Spleen (tissue), 11 donors: ENCODE measurements around the gene GPR157. TPM values are rescaled to one million over a fixed set of nuclear protein-coding genes. Genes with fewer than 3 reads are reported as not detected.
A peak's percentile ranks its signal among the peaks of the same experiment; 100 is the strongest.

Source experiments
- DNase-seq: peaks from one replicate; pipeline ENCODE4 v3.0.0-alpha.2; 2020
- H3K27ac ChIP-seq, 8 donors: fragments of 200-600 bp; sonication (generic) in 7 of 8; 1 replicate in 4 of 8; 2 replicates in 4 of 8; pipeline versions ENCODE4 v1.5.0 to v1.8.0; 2016 to 2021; ENCODE audit warnings: inconsistent platforms in 4 of 8, mild to moderate bottlenecking in 4 of 8, moderate library complexity in 1 of 8
- H3K27me3 ChIP-seq, 7 donors: fragments of 200-600 bp; sonication (generic) in 6 of 7; replicated peaks in 1 of 7; 1 replicate in 4 of 7; 2 replicates in 3 of 7; pipeline versions ENCODE4 v1.5.0 to v1.8.0; 2016 to 2021; ENCODE audit warnings: inconsistent platforms in 3 of 7, mild to moderate bottlenecking in 1 of 7
- H3K36me3 ChIP-seq, 6 donors: fragments of 200-600 bp; sonication (generic) in 5 of 6; 1 replicate in 4 of 6; 2 replicates in 2 of 6; pipeline versions ENCODE4 v1.5.0 to v1.8.0; 2016 to 2021; ENCODE audit warnings: inconsistent platforms in 2 of 6
- H3K4me1 ChIP-seq, 6 donors: fragments of 200-600 bp; sonication (generic) in 5 of 6; 1 replicate in 3 of 6; 2 replicates in 3 of 6; pipeline versions ENCODE4 v1.5.0 to v1.8.0; 2016 to 2021; ENCODE audit warnings: inconsistent platforms in 3 of 6
- H3K4me3 ChIP-seq, 8 donors: fragments of 200-600 bp; sonication (generic) in 7 of 8; 1 replicate in 4 of 8; 2 replicates in 4 of 8; pipeline versions ENCODE4 v1.5.0 to v1.8.0; 2016 to 2021; ENCODE audit warnings: inconsistent platforms in 4 of 8, mild to moderate bottlenecking in 4 of 8, moderate library complexity in 2 of 8
- H3K9me3 ChIP-seq, 8 donors: fragments of 200-600 bp; sonication (generic) in 7 of 8; 1 replicate in 4 of 8; 2 replicates in 4 of 8; pipeline versions ENCODE4 v1.5.0 to v1.8.0; 2016 to 2021; ENCODE audit warnings: inconsistent platforms in 4 of 8
- POLR2A ChIP-seq, 3 donors: fragments of 450-650 bp; IDR thresholded peaks; one replicate each; pipeline ENCODE4 v1.5.1; 2017; ENCODE audit warnings: antibody characterized with exemption in 3 of 3, mild to moderate bottlenecking in 1 of 3
- POLR2AphosphoS5 ChIP-seq, 3 donors: sonication (generic); formaldehyde crosslinking; IDR thresholded peaks; one replicate each; pipeline ENCODE4 v1.5.1; 2017; ENCODE audit warnings: antibody characterized with exemption in 3 of 3
- WGBS, 5 donors: extraction: QIAGEN DNeasy Blood & Tissue Kit in 3 of 5; methylation state at CpG; one replicate each; pipeline versions ENCODE4 v1.1.5 to v1.1.7; 2013 to 2018; 5-methylcytosine and 5-hydroxymethylcytosine counted together
- intact Hi-C: fragments of 100-400 bp; cut with DNase I; formaldehyde crosslinking; loops from one replicate; pipeline ENCODE4 v1.15.0; 2023; ENCODE audit warnings: low total_unique reads
- polyA plus RNA-seq, 3 donors: library from polyadenylated mRNA; stranded (reverse); fragments of 200-250 nt; gene quantifications; one replicate each; pipeline ENCODE4 v1.2.1, GENCODE V29; 2013
- total RNA-seq, 7 donors: library from RNA; depleted of rRNA in 3 of 7; stranded (reverse); fragments of >200 nt in 3 of 7; fragmentation: NEBNext Ultra II Directional in 4 of 7; extraction: Animal tissue kit (Norgen Biotek cat#: 25700) in 4 of 7; gene quantifications; one replicate each; pipeline versions ENCODE4 v1.1.0 to v1.2.1, GENCODE V29; 2016 to 2021
- TF ChIP-seq, protein P1 (sequence below), 11 experiments: fragments of 200-600 bp in 7 of 11; fragments of 450-650 bp in 4 of 11; sonication (generic) in 4 of 11; IDR thresholded peaks in 8 of 11; conservative IDR thresholded peaks in 3 of 11; 1 replicate in 7 of 11; 2 replicates in 4 of 11; pipeline versions ENCODE4 v1.4.0 to v1.8.0; 2016 to 2021; ENCODE audit warnings: antibody characterized with exemption in 11 of 11, inconsistent platforms in 4 of 11, mild to moderate bottlenecking in 1 of 11
- donor health status: healthy with polysubstance abuse.
- donor health status: DM: no; HTN: no; CAD: no; lungs with moderate emphysema.
- donor health status: DM: no; HTN: no; CAD: no.
- donor health status: Bipolar disorder and iron deficiency.
- donor health status: healthy.
- donor health status: DM: no; HTN: no; CAD: no.
- donor health status: DM: yes; HTN: yes; CAD: no.

Gene GPR157
- total and polyA plus RNA-seq, 10 donors = 1.2 to 10.5 (median 6.8) TPM

DNA sequence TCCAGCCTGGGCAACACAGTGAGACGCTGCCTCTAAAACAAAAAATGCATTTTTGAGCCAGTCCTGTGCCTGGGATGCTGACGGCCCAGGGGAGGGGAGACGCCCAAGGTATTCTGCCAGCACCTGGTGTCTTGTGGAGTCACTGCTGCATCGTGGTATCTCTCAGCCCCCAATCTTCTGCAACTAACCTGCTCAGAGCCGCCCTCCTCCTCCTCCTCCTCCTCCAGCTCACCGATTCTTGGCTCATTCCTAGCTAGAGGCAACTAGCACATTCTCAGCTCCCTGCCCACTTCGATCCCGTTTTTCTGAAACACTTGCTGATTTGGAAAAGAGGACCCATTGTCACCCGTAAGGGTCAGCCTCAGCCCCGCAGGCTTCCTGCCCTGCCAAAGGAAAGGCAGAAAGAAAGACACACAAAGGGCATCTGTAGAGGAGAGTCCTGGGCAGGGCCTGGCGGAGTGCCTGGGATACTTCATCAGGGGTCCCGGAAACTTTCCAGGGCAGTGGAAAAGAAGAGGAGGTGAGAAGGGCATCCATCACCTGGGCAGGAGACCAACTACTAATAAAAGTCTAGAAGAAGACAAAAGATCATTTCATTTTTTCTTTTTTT, 20.7 kb downstream of the GPR157 start:
- Histone ChIP-seq H3K4me3 (no peak overlapping the region), H3K27ac (no peak overlapping the region), H3K9me3 (no peaks in the 10 kb centered on the region), H3K4me1 (peaks cover 0 to 14% (median 9%) of the 10 kb centered on the region in 6 donors), H3K27me3 (no peaks in the 10 kb centered on the region), H3K36me3 (peaks cover 0 to 73% (median 18%) of the 10 kb centered on the region in 6 donors)
- intact Hi-C loops = loop anchor here (10.0 kb wide), 1 partner anchor 183 kb away; no protein-coding TSS in a partner anchor
- WGBS, 5 donors = 87 to 97% (median 96%) methylated on average over 12 of the region's 12 CpGs
- DNase-seq = no peak
- TF ChIP-seq POLR2A (IDR thresholded peaks at IDR 0.05) (no peak), POLR2AphosphoS5 (IDR thresholded peaks at IDR 0.05) (no peak)
- TF ChIP-seq, protein P1, sequence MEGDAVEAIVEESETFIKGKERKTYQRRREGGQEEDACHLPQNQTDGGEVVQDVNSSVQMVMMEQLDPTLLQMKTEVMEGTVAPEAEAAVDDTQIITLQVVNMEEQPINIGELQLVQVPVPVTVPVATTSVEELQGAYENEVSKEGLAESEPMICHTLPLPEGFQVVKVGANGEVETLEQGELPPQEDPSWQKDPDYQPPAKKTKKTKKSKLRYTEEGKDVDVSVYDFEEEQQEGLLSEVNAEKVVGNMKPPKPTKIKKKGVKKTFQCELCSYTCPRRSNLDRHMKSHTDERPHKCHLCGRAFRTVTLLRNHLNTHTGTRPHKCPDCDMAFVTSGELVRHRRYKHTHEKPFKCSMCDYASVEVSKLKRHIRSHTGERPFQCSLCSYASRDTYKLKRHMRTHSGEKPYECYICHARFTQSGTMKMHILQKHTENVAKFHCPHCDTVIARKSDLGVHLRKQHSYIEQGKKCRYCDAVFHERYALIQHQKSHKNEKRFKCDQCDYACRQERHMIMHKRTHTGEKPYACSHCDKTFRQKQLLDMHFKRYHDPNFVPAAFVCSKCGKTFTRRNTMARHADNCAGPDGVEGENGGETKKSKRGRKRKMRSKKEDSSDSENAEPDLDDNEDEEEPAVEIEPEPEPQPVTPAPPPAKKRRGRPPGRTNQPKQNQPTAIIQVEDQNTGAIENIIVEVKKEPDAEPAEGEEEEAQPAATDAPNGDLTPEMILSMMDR (IDR thresholded peaks at IDR 0.05 in 8 of 11, conservative IDR thresholded peaks at IDR 0.05 in 3 of 11) = no peak

DNA sequence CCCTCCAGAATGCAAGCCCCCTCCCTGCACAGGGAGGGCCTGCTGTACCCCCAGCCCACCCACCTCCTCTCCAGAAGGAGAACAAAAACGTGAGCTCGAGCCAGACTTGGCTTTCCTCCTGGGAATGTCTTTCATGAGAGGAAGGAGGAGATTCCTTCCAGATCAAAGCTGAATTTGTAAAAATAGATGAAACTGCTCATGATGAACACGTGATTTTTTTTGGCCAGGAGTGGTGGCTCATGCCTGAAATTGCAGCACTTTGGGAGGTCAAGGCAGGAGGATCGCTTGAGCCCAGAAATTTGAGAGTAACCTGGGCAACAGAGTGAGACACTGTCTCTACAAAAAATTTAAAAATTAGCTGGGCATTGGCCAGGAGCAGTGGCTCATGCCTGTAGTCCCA, 21.8 kb downstream of the GPR157 start:
- Histone ChIP-seq H3K4me3 (no peak overlapping the region), H3K4me1 (peaks cover 0 to 14% (median 9%) of the 10 kb centered on the region in 6 donors), H3K9me3 (no peaks in the 10 kb centered on the region), H3K27ac (no peak overlapping the region), H3K36me3 (peaks cover 0 to 76% (median 22%) of the 10 kb centered on the region in 6 donors), H3K27me3 (no peaks in the 10 kb centered on the region)
- intact Hi-C loops = loop anchor here (10.0 kb wide), 1 partner anchor 182 kb away; no protein-coding TSS in a partner anchor
- 57 to 81% (median 71%) methylated on average over 4 of the region's 4 CpGs for WGBS, 5 donors
- DNase-seq = peak; percentile 13
- TF ChIP-seq, protein P1 (IDR thresholded peaks at IDR 0.05 in 8 of 11, conservative IDR thresholded peaks at IDR 0.05 in 3 of 11) = no peak
- TF ChIP-seq POLR2AphosphoS5 (IDR thresholded peaks at IDR 0.05) (no peak), POLR2A (IDR thresholded peaks at IDR 0.05) (no peak)

- DNase-seq = peak; percentile 60
- peaks cover 0 to 14% (median 9%) of the 10 kb centered on the region in 6 donors for H3K4me1 ChIP-seq
These were observed 22.6 kb downstream of the GPR157 start for GRCh38 chr1:9106286-9106685.

More at GRCh38 chr1:9106286-9106685, 22.6 kb downstream of the GPR157 start:
- Histone ChIP-seq H3K27ac (no peak overlapping the region), H3K27me3 (no peaks in the 10 kb centered on the region), H3K4me3 (no peak overlapping the region), H3K36me3 (peaks cover 0 to 79% (median 22%) of the 10 kb centered on the region in 6 donors), H3K9me3 (no peaks in the 10 kb centered on the region)
- WGBS, 5 donors = 90 to 92% (median 91%) methylated on average over 14 of the region's 14 CpGs
- TF ChIP-seq, protein P1 (IDR thresholded peaks at IDR 0.05 in 8 of 11, conservative IDR thresholded peaks at IDR 0.05 in 3 of 11) = no peak
- TF ChIP-seq POLR2A (IDR thresholded peaks at IDR 0.05) = no peak
- no peak for TF ChIP-seq POLR2AphosphoS5 (IDR thresholded peaks at IDR 0.05)
- intact Hi-C loops = loop anchor here (10.0 kb wide), 1 partner anchor 181 kb away; no protein-coding TSS in a partner anchor
